ENCODE measurements around the gene ZNF672.
"Not testable (repeated sequence)": the region's sequence is repeated elsewhere in the genome, so short reads cannot be mapped to it uniquely, and the experiment has no call there.

Gene ZNF672

DNA sequence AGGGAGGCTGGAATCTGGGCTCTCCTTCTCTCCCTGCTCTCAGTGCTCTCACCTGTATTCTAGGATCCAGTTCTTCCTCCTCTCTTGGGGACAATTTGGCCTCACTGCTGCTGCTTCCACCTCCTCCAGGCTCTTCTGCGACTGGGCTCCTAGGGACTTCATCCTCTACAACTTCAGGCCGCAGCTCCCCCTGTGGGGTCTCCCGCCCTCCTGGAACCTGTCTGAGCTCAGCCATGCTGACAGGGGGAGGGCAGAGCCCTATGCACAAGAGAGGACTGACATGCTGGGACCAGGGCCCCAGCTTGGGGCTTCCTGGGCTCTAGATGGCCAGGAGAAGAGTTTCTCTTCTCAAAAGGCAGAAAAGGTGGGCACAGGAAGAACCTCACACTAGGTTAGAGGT, 13.3 kb upstream of the ZNF672 start:
- no peak for DNase-seq (ENCODE audit: extremely low read depth, insufficient read length)
- Histone ChIP-seq H3K27me3 (replicated peaks; ENCODE audit: control insufficient read depth, insufficient read depth, low read length) (no peaks in the 10 kb centered on the region), H3K36me3 (ENCODE audit: control insufficient read depth, insufficient read depth, low read length) (peaks cover 7% of the 10 kb centered on the region; the same call in 1 of the 2 replicates), H3K4me3 (replicated peaks; ENCODE audit: low read depth, low read length) (peak overlapping the region; percentile 92)
- TF ChIP-seq CTCF (IDR thresholded peaks at IDR 0.05; ENCODE audit: insufficient read depth, low read length, poor library complexity, severe bottlenecking) = no peak

- no peaks in the 10 kb centered on the region for H3K27me3 ChIP-seq (replicated peaks; ENCODE audit: control insufficient read depth, insufficient read depth, low read length)
- no peak for TF ChIP-seq CTCF (IDR thresholded peaks at IDR 0.05; ENCODE audit: insufficient read depth, low read length, poor library complexity, severe bottlenecking)
- peak overlapping the region; percentile 92 for H3K4me3 ChIP-seq (replicated peaks; ENCODE audit: low read depth, low read length)
- DNase-seq (ENCODE audit: extremely low read depth, insufficient read length) = no peak
- H3K36me3 ChIP-seq (ENCODE audit: control insufficient read depth, insufficient read depth, low read length) = peaks cover 5% of the 10 kb centered on the region; the same call in 1 of the 2 replicates
Measured at GRCh38 chr1:248825136-248825535, 12.9 kb upstream of the ZNF672 start.

GRCh38 chr1:248825573-248825908, 12.5 kb upstream of the ZNF672 start:
- no peaks in the 10 kb centered on the region for H3K27me3 ChIP-seq (replicated peaks; ENCODE audit: control insufficient read depth, insufficient read depth, low read length)
- TF ChIP-seq CTCF (IDR thresholded peaks at IDR 0.05; ENCODE audit: insufficient read depth, low read length, poor library complexity, severe bottlenecking) = no peak
- H3K36me3 ChIP-seq (ENCODE audit: control insufficient read depth, insufficient read depth, low read length) = peaks cover 4% of the 10 kb centered on the region; the same call in 1 of the 2 replicates
- peak overlapping the region; percentile 92 for H3K4me3 ChIP-seq (replicated peaks; ENCODE audit: low read depth, low read length)
- no peak for DNase-seq (ENCODE audit: extremely low read depth, insufficient read length)

- Histone ChIP-seq H3K36me3 (ENCODE audit: control insufficient read depth, insufficient read depth, low read length) (peaks cover 1% of the 10 kb centered on the region; the same call in 1 of the 2 replicates), H3K4me3 (replicated peaks; ENCODE audit: low read depth, low read length) (peak within 1 kb of the TSS; percentile 92), H3K27me3 (replicated peaks; ENCODE audit: control insufficient read depth, insufficient read depth, low read length) (no peaks in the 10 kb centered on the region)
- DNase-seq (ENCODE audit: extremely low read depth, insufficient read length) = peak; percentile 90
- peak; percentile 92 for TF ChIP-seq CTCF (IDR thresholded peaks at IDR 0.05; ENCODE audit: insufficient read depth, low read length, poor library complexity, severe bottlenecking)
Measured at GRCh38 chr1:248825909-248826760, 11.9 kb upstream of the ZNF672 start, which contains the start of gene SH3BP5L. TSS of gene SH3BP5L (minus strand) at chr1:248825915. CDS start at chr1:248824935, 980 bp downstream.

DNA sequence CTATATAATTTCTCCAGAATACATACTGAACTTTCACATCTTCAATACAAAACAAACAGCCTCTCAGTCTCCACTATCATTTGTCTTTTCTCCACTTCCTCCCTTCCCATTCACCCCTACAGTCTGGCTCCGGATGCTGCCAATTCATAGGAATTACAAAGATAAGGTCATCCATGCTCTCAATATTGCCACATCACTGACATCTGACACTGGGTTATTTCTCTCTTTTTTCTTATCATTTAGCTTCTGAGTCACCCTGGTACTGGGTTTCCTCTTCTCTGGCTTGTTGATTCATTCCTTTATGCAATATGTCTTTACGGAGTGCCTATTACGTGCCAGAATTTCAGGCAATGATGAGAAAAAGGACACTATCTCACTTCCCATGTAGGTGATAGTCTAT, 9.2 kb upstream of the ZNF672 start:
- no peak overlapping the region for H3K4me3 ChIP-seq (replicated peaks; ENCODE audit: low read depth, low read length)
- no peaks in the 10 kb centered on the region for H3K27me3 ChIP-seq (replicated peaks; ENCODE audit: control insufficient read depth, insufficient read depth, low read length)
- TF ChIP-seq CTCF (IDR thresholded peaks at IDR 0.05; ENCODE audit: insufficient read depth, low read length, poor library complexity, severe bottlenecking) = no peak
- H3K36me3 ChIP-seq (ENCODE audit: control insufficient read depth, insufficient read depth, low read length) = no peaks in the 10 kb centered on the region
- no peak for DNase-seq (ENCODE audit: extremely low read depth, insufficient read length)

GRCh38 chr1:248830718-248831017, 7.4 kb upstream of the ZNF672 start:
- not testable (repeated sequence) for H3K27me3 ChIP-seq (replicated peaks; ENCODE audit: control insufficient read depth, insufficient read depth, low read length); H3K36me3 ChIP-seq (ENCODE audit: control insufficient read depth, insufficient read depth, low read length); H3K4me3 ChIP-seq (replicated peaks; ENCODE audit: low read depth, low read length); DNase-seq (ENCODE audit: extremely low read depth, insufficient read length)
